PC-9 (cell line): ENCODE results near the gene MCFD2.

Experiments used
- CTCF ChIP-seq: fragments of 200-600 bp; sonication (generic); conservative IDR thresholded peaks from 2 replicates; pipeline ENCODE4 v1.6.1; 2017; ENCODE audit warnings: mixed run types, antibody characterized with exemption, mild to moderate bottlenecking, moderate library complexity
- EZH2 ChIP-seq: fragments of 200-600 bp; sonication (generic); IDR thresholded peaks from 2 replicates; pipeline ENCODE4 v1.8.0; 2017; ENCODE audit warnings: antibody characterized with exemption, low read depth

DNA sequence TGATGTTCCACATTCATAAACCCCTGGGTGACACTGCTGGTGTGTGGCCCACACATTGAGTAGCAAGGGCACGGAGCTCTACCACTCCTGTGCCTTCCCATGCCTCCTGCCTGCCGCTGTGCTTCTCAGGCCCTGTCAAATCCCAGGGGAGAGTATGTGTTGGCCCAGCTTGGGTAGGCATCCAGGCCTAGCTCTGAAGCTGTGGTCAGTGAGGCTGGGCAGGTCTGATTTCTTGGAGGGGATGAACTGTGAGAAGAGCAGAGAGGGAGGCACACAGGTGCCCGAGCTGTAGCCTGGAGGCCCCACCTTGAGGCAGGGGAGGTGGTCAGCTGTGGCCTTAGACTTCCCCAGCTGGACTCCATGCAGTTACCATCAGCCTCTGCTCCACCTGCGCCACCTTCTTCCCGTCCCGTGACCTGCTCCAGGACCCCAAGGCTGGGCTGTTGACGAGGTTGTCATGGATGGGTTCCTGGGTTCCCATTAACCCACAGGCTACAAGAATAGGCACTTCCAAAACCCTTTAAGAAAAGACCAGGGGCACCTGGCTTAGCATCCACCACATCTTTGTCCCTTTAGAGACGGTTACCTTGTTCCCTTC is 23.6 kb downstream of the MCFD2 start:
- TF ChIP-seq CTCF (no peak), EZH2 (no peak)
